IMR-90 (cell line): ENCODE results near the gene VPS35L.
"Not testable (repeated sequence)": the region's sequence is repeated elsewhere in the genome, so short reads cannot be mapped to it uniquely, and the experiment has no call there.

ENCODE experiments used
- CEBPB ChIP-seq: IDR thresholded peaks from 2 replicates; pipeline ENCODE4 v1.6.1; 2012; ENCODE audit warnings: low read depth, low read length, improper control_type of control experiment
- MAFK ChIP-seq: IDR thresholded peaks from 2 replicates; pipeline ENCODE4 v1.6.1; 2012; ENCODE audit warnings: low read depth, low read length, improper control_type of control experiment
- MAZ ChIP-seq: IDR thresholded peaks from 2 replicates; pipeline ENCODE4 v1.6.1; 2012; ENCODE audit warnings: low read depth, mild to moderate bottlenecking, low read length, improper control_type of control experiment, moderate library complexity, borderline replicate concordance
- POLR2A ChIP-seq: IDR thresholded peaks from 2 replicates; pipeline ENCODE4 v1.6.1; 2012; ENCODE audit warnings: mild to moderate bottlenecking, low read depth, low read length
- RAD21 ChIP-seq: IDR thresholded peaks from 2 replicates; pipeline ENCODE4 v1.6.1; 2012; ENCODE audit warnings: low read length, improper control_type of control experiment
- RFX5 ChIP-seq: IDR thresholded peaks from 2 replicates; pipeline ENCODE4 v1.8.0; 2012; ENCODE audit warnings: low read depth, mild to moderate bottlenecking, low read length, moderate library complexity
- SMC3 ChIP-seq: fragments of 150-350 bp; IDR thresholded peaks from 2 replicates; pipeline ENCODE4 v1.6.1; 2016; ENCODE audit warnings: low read depth, mild to moderate bottlenecking, antibody characterized with exemption, low read length, moderate library complexity
- TF ChIP-seq, protein P1 (sequence below): conservative IDR thresholded peaks from 2 replicates; pipeline ENCODE4 v1.5.1; 2012; ENCODE audit warnings: mild to moderate bottlenecking, low read depth, low read length, improper control_type of control experiment
- TF ChIP-seq, protein P2 (sequence below): fragments of 150-350 bp; IDR thresholded peaks from 2 replicates; pipeline ENCODE4 v1.6.1; 2016; ENCODE audit warnings: low read depth, mild to moderate bottlenecking, low read length, moderate library complexity, borderline replicate concordance

DNA sequence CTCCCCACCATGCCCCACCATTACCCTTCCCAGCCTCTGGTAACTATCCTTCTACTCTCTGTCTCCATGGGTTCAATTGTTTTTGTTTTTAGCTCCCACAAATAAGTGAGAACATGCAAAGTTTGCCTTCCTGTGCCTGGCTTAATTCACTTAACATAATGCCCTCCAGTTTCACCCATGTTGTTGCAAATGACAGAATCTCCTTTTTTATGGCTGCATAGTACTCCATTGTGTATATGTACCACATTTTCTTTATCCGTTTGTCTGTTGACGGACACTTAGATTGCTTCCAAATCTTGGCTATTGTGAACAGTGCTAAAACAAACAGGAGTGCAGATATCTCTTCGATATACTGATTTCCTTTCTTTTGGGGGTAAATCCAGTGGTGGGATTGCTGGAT, 109.8 kb downstream of the VPS35L start:
- TF ChIP-seq, protein P1, sequence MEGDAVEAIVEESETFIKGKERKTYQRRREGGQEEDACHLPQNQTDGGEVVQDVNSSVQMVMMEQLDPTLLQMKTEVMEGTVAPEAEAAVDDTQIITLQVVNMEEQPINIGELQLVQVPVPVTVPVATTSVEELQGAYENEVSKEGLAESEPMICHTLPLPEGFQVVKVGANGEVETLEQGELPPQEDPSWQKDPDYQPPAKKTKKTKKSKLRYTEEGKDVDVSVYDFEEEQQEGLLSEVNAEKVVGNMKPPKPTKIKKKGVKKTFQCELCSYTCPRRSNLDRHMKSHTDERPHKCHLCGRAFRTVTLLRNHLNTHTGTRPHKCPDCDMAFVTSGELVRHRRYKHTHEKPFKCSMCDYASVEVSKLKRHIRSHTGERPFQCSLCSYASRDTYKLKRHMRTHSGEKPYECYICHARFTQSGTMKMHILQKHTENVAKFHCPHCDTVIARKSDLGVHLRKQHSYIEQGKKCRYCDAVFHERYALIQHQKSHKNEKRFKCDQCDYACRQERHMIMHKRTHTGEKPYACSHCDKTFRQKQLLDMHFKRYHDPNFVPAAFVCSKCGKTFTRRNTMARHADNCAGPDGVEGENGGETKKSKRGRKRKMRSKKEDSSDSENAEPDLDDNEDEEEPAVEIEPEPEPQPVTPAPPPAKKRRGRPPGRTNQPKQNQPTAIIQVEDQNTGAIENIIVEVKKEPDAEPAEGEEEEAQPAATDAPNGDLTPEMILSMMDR: not testable (repeated sequence)
- not testable (repeated sequence) for TF ChIP-seq MAFK, POLR2A, RFX5, RAD21, CEBPB, SMC3, MAZ
- TF ChIP-seq, protein P2, sequence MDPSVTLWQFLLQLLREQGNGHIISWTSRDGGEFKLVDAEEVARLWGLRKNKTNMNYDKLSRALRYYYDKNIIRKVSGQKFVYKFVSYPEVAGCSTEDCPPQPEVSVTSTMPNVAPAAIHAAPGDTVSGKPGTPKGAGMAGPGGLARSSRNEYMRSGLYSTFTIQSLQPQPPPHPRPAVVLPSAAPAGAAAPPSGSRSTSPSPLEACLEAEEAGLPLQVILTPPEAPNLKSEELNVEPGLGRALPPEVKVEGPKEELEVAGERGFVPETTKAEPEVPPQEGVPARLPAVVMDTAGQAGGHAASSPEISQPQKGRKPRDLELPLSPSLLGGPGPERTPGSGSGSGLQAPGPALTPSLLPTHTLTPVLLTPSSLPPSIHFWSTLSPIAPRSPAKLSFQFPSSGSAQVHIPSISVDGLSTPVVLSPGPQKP: not testable (repeated sequence)
